NK-92 (cell line): ENCODE results near the gene CWC22.
"Not testable (repeated sequence)": the region's sequence is repeated elsewhere in the genome, so short reads cannot be mapped to it uniquely, and the experiment has no call there.

Experiments
- DNase-seq: peaks from one replicate; lab custom pipeline; 2025; ENCODE audit not compliant: unreplicated experiment; lab: John Stamatoyannopoulos, UW

Gene CWC22

DNA sequence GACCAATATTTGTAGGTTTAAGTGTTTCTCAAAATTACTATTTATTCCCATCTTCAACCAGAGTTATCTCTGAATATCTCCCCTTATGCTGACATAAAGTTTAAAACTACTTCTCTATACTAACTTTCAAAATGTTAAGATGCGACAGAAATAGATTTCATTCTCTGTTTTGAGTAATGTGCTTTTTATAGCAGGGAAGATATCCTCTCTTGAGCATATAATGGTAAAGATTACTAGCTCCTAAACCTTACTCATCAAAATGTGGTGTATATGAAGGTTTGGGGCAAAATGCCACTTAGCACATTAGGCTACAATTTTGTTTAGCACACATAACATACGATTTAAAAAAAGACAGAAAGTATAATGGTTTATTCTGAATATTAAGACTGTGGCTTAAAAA lies 54.4 kb downstream of the CWC22 start:
- no peak for DNase-seq

DNA sequence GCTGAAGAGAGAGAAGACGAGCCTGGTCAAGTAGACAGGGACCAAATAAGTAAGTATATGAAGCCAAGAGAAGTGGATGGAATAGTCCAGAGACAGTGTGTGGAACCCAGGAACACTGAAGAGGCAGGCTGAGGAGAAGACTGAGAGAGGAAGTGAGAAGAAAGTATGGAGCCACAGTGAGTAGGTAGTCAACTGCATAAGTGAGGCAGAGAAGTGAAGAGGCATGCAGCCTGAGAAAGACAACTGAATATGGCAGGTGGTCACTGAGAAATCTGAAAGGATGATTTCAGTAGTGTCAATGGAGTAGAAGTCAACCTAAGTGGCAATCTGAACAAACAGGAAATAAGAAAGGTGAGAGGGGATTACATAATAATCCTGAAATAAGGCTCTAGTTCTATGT lies 55.4 kb downstream of the CWC22 start:
- no peak for DNase-seq

DNA sequence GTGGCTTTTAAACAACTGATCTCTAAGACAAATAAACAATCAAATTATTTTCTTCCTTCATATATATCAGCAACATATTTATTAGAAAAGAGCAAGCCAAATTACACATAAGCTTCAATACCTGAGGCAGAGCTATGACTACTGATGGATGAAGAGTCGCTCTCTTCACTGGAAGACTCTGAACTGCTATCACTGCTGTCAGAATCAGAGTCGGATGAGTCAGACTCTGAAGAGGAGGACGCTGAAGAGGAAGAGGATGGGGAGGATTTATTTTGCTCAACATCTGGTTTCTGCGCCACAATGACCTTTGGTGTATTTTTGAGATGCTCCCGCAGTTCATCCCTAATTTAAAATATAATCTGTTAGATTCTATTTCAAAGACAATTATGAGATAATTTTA lies 56.7 kb downstream of the CWC22 start:
- DNase-seq = no peak

DNA sequence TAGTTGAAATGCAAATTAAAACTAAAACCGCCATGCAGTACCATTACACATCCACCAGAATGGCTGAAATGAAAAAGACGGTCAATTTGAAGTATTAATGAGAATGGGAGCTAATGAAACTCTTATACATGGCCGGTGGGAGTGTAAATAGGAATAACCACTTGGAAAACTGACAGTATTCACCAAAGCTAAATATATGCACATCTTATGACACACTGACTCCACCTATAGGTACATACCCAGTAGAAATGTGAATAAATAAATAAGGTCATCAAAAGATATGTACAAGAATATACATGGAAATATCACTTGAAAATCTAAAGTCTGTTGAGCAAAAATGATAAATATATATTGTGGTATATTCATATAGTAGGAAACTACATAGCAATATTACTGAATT lies 57.7 kb downstream of the CWC22 start:
- DNase-seq = no peak

DNA sequence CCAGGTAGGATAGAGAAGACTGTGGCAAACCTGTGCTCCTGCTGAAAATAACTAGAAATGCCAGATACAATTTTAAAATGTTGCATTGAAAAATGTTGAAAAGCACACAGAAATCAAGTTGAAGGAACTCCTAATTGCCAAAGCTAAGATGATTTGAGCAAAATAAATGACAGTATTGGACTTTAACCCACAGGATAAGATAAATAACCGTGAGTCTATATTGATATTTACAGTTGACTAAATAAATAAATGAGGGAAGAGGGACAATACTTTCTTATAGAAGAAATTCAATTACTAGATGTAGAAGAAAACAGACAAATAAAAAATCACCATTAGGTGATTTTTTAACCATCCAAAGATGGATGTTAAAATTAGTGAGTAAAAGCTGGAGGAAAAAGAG lies 59.0 kb downstream of the CWC22 start:
- no peak for DNase-seq

DNA sequence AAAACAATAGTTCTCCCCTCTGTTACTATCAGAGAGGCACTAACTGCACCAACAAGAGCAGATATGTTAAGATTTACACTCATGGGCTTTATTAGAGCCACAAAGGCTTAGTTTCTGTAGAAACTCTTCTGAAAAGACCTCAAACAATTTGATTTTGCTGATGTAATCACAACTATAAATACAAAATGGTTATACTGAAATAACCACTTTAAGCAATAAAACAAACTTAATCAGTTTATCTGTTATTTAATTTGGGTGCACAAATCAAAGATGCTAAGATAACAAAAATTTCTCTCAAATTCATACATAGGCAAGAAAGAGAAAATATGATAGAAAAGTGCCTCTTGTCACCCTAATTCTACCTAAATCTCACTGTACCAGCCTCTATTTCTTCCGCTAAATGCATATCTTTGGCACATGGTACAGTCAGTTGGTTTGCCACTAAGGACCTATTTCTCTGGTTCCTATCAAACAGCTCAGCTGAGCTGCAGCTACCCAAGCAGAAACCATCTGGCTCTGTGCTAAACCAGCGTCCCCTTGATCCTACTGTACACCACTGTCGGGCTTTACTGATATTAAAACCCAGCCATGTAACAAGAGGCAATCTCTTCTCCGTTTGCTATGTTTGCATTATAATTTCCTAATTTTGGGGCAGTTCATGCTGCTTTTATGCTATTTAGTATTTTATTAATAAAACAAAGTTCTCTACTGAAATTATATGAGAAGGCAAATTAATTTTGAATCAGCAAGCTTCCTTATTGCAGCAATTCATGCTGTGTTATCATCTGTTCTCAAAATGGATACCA lies 60.1 kb downstream of the CWC22 start:
- no peak for DNase-seq

DNA sequence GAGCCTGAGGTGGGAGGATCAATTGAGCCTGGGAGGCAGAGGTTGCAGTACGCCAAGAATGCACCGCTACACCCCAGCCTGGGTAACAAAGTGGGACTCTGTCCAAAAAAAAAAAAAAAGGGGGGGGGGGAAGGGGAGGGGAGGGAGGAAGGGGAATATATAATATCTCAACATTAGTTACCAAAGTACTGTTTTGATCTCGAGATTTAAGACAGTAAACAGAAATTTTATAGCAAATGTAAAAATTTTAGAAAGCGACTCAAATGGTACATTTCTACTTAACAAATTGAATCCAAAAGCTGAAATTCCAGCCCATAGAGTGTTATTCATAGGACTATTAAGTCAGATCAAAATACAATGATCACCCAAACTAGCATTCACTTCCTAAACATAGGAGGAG lies 60.8 kb downstream of the CWC22 start:
- no peak for DNase-seq

DNA sequence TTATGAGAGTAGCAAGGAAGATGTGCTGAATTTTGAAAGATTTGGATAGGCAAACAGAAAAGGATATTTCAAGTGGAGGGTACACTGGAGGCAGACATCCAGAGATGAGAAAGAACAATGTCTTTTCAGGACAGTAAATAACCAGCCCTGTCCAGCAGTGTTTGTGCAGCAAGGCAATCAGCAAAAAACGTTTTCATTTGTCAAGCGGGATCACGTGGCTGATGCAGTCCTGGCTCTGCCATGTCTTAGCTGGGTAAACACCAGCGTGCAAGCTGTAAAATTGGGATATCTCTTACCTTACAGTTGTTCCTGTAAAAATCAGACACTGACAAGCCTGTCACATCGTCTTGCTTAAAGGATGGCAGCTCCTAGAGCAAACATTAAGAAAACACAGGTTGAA lies 67.8 kb downstream of the CWC22 start:
- DNase-seq = no peak

DNA sequence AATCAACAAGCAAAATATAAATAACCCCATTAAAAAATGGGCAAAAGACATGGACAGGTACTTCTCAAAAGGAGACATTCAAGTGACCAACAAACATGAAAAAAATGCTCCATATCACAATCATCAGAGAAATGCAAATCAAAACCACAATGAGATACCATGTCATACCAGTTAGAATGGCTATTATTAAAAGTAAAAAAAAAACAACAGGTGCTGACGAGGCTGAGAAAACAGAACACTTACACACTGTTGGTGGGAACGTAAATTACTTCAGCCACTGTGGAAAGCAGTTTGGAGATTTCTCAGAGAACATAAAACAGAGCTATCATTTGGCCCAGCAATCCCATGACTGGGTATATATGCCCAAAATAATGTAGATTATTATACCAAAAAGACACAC lies 69.1 kb downstream of the CWC22 start:
- DNase-seq = no peak

DNA sequence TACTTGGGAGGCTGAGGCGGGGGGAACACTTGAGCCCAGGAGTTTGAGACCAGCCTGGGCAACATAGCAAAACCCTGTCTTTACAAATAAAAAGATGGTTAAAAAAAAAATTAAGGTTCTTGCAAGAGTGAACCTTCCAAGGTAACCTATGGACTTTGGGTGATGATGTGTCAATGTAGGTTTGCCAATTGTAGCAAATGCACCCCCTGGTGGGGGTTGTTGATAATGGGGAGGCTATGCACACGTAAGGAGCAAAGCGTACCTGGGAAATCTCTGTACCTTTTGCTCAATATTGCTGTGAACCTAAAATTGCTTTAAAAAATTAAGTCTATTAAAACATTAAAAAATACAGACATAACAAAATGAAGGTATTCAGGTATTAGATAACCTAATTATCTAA lies 70.4 kb downstream of the CWC22 start:
- no peak for DNase-seq

DNA sequence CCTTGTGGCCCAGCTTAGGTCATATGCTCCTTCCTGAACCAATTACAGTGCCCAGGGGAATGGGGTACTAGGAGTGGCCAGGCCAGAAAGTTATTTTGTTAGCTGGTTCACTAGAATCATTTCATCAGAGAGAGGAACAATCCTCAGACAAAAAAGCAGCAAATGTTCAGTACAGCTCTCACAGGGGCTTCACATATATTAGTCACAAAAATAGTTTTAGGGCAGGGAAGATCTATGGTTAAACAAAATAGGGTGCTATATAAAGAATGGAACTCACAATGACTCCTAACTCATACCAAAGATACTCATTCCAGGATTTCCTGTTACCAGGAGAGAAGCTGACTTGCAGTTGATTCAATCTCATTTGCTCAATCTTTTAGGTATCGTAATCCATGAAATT lies 71.0 kb downstream of the CWC22 start:
- DNase-seq = no peak

DNA sequence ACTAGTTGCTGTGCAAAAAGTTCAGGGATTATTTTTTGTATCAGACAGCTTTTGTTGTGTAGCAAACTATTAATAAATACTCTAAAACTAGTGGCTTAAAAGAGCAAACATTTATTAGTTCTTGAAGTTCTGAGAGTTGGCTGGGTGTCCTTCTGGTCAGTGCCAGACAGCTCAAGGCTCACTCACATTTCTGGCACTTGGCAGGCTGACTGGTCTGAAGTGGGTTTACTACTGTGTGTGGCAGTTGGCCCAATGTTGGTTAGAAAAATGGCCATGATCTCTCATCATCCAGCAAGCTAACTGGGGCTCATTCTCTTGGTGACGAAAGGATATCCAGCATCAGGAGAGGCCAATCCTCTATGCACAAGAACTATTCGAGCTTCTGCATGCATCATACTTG lies 74.3 kb downstream of the CWC22 start:
- no peak for DNase-seq

DNA sequence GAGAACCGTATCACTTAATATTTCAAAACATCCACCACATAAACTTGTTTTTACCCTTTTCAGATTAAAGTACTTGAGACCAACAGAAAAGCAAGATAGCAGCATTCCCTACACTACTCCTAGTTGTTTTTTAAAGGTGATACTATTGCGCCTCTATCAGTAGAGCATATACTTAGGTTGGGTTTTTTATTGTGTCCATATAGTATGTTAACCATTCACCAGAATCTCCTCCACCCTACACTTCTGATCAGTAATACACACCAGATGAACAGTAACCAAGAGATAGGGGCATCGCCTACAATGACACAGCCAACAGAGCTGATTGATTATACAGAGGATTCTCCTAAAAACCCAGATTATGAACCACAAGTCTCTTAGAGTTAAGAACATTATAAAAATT lies 75.6 kb downstream of the CWC22 start:
- no peak for DNase-seq

DNA sequence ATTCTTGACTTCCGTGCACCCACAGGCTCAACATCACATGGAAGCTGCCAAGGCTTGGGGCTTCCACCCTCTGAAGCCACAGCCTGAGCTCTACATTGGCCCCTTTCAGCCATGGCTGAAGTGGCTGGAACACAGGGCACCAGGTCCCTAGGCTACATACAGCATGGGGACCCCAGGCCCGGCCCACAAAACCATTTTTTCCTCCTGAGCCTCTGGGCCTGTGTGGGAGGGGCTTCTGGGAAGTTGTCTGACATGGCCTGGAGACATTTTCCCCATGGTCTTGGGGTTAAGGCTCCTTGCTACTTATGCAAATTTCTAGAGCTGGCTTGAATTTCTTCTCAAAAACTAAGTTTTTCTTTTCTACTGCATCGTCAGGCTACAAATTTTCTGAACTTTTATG lies 77.1 kb downstream of the CWC22 start:
- not testable (repeated sequence) for DNase-seq

DNA sequence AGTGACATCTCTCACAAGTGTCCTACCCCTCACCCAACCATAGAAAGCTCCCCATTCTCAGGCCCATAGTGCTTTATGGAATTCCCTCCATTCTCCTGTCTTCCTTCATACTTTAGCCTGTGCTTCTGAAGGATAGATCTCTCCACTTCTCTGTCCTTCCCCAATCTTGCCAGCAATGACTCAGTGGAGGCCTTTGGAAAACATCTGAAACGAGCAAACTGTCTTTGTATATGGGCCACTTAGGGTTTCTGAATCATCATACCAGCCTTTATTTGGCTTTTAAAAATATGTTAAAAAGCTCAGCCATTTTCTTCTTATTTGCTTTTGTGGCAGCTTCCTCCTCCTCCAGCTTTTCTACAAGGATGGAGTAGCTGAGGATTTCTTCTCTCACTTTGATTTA lies 80.1 kb downstream of the CWC22 start:
- DNase-seq = no peak

DNA sequence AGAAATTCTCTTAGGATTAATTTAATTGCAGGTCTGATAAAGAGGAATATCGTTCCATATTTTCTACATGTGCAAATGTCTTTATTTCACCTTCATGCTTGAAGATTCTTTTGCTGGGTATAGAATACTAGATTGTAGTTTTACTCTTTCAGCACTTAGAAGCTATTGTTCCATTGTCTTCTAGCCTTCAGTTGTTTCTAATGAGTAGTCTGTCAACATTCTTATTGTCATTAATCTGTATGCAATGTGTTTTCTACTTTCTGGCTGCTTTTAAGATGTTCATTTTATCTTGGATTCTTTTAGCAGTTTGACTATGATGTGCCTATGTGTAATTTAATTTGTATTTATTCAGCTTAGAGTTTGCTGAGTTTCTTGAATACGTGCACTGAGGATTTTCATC lies 81.4 kb downstream of the CWC22 start:
- DNase-seq = no peak

DNA sequence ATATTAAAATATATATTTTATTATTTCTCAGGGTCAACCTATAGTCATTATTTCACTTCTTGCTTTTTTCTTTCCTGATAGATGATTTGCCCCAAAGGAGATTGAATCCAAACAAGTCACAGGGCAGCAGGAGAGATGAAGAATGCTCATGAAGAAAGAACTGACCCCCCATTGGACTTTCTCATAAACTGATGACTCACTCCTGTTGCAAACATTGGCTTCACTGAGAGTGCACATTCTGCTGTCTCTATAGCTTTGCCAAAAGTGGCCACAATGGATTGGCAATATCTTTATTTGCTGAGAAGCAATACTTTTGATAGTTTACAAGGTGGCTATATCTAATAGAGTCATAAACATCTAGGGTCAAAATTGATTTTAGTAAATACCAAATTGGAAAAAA lies 89.8 kb downstream of the CWC22 start:
- DNase-seq = no peak

DNA sequence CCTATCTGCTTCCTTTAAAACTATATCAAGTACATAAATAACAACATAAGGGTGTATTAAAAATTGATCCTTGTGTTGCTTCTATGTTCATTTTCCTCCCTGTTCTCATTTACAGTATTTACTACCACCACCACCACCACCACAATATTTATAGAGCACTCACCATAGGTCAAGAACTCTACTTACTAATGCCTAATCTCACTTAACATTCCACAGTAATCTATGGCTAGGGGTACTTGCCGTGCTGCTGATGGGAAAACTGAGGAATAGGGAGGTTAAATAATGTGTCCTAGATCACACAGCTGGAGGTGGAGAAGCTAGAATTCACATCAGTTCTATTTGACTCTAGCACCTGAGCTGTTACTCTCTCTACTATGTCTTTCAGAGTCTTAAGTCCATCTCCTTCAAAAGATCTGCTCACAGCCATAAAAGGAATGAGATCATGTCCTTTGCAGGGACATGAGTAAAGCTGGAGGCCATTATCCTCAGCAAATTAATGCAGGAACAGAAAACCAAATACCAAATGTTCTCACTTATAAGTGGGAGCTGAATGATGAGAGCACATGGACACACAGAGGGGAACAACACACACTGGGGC lies 91.6 kb downstream of the CWC22 start:
- DNase-seq = no peak

DNA sequence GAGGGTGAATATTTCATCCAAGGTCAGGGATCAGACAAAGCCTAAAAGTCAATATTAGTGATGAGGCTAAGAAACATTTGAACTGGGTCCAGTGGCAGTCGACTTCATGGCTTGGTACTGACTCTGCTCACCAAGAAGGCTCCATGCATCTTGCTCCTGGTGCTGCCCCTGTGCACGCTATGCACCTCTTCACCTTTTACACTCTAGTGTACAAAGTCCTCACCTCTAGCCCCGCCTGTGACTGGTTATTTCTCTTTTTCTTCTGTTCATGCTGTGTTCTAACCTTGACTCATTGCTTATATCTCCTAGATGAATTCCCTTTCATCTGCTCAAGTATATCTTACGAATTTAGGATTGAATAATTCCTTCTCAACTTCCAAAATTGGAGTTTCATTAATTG lies 93.3 kb downstream of the CWC22 start:
- no peak for DNase-seq

DNA sequence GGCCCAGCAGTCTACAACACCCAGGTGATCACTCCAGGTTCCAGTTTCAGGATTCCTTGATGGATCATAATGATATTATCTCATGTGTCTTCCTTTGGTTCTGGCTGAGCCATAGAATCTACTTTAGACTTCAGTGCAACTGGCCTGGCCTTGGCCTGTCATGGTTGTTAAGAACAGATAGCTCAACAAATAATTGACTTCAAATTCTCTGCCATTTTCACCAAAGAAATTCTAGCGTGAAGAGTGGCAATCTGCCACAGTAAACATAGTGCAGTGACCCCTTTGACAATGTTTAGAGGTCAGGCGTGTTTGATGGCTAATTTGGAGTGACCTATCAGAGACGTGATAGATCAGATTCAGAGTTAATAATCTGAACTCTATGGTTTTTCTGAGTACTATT lies 95.5 kb downstream of the CWC22 start:
- no peak for DNase-seq

DNA sequence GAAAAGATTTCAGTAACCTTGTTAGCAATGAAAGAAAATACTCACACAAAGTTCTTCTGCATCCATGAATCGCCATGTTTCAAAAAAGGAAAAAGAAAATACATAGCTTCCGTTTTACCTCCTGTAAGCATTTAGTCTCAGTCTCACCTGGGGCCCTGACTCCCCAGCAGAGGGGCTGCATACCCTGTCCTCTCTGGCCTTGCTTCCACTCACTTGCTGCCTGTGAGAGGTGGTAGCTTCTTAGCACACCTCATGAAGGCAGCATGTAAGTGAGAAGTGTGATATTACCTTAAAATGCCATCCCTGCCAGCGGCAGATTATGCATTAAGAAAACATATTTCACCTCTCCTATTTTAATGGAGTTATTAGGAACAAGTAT lies 96.4 kb downstream of the CWC22 start:
- DNase-seq = no peak

DNA sequence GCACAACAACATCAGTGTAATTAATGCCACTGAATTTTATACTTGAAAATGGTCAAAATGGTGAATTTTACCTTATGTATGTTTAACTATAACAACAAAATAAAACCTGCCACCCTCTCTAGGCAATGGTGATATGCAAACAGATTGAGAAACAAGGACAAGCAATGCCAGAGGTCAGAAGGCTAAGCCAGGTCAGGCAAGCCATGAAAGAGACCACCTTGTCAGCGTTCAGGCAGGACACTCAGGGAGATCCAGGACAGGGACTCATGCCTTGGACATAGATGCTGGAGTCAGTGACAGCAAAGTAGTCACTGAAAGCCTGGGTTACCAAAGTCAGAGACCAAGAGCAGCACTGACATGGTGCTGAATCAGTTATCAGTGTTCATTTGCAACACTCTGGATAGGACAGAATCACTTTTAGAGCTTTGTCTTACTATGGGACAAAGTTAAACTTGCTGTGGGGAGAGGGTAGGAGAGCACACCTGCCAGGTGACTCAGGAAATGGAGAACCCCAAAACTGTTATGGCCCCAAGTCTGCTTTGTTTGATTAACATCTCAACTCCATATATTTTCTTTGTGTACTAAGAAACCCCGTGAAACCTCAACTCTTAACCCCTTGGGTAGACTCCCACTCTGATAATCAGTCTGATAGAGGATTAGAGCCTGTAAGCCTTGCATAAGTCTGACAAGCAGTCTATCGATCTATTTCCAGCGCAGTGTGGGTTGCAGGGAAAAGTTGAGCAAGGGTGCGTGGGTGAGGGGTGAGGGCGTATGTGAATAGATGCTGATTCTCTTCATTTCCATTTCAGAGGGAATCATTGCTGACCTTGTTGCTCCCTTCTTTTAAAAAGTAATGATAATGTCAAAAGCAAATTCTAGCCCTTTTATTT lies 97.0 kb downstream of the CWC22 start:
- DNase-seq = no peak
